Upper lobe of right lung (tissue), 1 donor: ENCODE results near the gene ITPRIP. TPM values are rescaled to one million over a fixed set of nuclear protein-coding genes. Genes with fewer than 3 reads are reported as not detected.

Experiments
- ATAC-seq: fragments of 200-7000 bp; cut with Tn5 transposase; one replicate; pipeline ENCODE4 v1.9.1; 2020; ENCODE audit warnings: mild to moderate bottlenecking, moderate library complexity
- DNase-seq: peaks from one replicate; pipeline ENCODE4 v3.0.0-alpha.2; 2020
- H3K27ac ChIP-seq: fragments of 200-600 bp; one replicate; pipeline ENCODE4 v1.8.0; 2022
- H3K27me3 ChIP-seq: fragments of 200-600 bp; one replicate; pipeline ENCODE4 v1.8.0; 2022; ENCODE audit warnings: mild to moderate bottlenecking
- H3K36me3 ChIP-seq: fragments of 200-600 bp; one replicate; pipeline ENCODE4 v1.8.0; 2022
- H3K4me1 ChIP-seq: fragments of 200-600 bp; one replicate; pipeline ENCODE4 v1.8.0; 2022
- H3K4me3 ChIP-seq: fragments of 200-600 bp; one replicate; pipeline ENCODE4 v1.8.0; 2022; ENCODE audit warnings: mild to moderate bottlenecking
- H3K9me3 ChIP-seq: fragments of 200-600 bp; one replicate; pipeline ENCODE4 v1.8.0; 2022
- intact Hi-C: fragments of 100-400 bp; cut with DNase I; formaldehyde crosslinking; loops from one replicate; pipeline ENCODE4 v1.11.0; 2022
- total RNA-seq: library from RNA; stranded (reverse); fragmentation: NEBNext Ultra II Directional; extraction: Animal tissue kit (Norgen Biotek cat#: 25700); gene quantifications from one replicate; pipeline ENCODE4 v1.2.1, GENCODE V29; 2021
- TF ChIP-seq, protein P1 (sequence below): fragments of 200-600 bp; IDR thresholded peaks from one replicate; pipeline ENCODE4 v1.8.0; 2022; ENCODE audit warnings: antibody characterized with exemption
- donor health status: DM: no; HTN: yes; CAD: no; lungs with severe emphysema.

The ITPRIP gene
- total RNA-seq, 1 donor from 2014 or later, result 34.4 TPM

DNA sequence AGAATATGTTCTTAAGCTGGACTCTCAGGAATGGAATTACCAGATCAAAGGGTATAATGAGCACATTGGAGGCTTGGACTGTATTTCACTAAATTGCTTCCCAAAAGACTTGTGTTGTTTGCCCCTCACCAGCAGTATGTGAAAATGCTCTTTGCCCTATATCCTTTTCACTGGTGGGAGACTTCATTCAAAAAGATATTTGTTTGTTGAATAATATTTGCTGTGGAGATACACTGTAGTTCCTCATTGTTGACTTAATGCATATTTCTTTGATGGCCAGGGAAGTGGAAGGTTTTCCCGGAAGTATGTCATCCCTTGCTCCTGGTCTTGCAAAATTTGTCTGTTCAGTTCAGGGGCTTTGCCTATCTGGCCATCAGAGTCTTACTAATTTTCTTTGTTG lies 49.9 kb downstream of the ITPRIP start:
- ATAC-seq (no peak), DNase-seq (no peak)
- H3K36me3 ChIP-seq, result no peaks in the 10 kb centered on the region
- no peak overlapping the region for H3K27ac ChIP-seq
- H3K4me1 ChIP-seq, result peaks cover 3% of the 10 kb centered on the region
- H3K4me3 ChIP-seq, result no peak overlapping the region
- H3K9me3 ChIP-seq, result no peaks in the 10 kb centered on the region
- intact Hi-C loops, result no loop called here
- no peaks in the 10 kb centered on the region for H3K27me3 ChIP-seq
- TF ChIP-seq, protein P1, sequence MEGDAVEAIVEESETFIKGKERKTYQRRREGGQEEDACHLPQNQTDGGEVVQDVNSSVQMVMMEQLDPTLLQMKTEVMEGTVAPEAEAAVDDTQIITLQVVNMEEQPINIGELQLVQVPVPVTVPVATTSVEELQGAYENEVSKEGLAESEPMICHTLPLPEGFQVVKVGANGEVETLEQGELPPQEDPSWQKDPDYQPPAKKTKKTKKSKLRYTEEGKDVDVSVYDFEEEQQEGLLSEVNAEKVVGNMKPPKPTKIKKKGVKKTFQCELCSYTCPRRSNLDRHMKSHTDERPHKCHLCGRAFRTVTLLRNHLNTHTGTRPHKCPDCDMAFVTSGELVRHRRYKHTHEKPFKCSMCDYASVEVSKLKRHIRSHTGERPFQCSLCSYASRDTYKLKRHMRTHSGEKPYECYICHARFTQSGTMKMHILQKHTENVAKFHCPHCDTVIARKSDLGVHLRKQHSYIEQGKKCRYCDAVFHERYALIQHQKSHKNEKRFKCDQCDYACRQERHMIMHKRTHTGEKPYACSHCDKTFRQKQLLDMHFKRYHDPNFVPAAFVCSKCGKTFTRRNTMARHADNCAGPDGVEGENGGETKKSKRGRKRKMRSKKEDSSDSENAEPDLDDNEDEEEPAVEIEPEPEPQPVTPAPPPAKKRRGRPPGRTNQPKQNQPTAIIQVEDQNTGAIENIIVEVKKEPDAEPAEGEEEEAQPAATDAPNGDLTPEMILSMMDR, result no peak

DNA sequence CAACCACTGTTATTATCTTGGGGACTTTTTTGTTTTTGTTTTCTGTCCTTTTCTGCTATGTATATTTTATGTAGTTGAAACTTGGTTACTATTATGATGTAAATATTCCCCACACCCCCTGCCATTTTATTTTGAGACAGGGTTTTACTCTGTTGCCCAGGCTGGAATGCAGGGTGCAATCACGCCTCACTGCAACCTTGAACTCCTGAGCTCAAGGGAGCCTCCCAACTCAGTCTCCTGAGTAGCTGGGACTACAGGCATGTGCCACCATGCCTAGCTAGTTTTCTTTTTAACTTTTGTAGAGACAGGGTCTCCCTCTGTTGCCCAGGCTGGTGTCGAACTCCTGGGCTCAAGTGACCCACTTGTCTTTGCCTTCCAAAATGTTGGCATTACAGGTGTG lies 51.3 kb downstream of the ITPRIP start:
- H3K27me3 ChIP-seq, result no peaks in the 10 kb centered on the region
- no peak overlapping the region for H3K27ac ChIP-seq
- H3K4me3 ChIP-seq, result no peak overlapping the region
- TF ChIP-seq, protein P1, result no peak
- H3K36me3 ChIP-seq, result no peaks in the 10 kb centered on the region
- intact Hi-C loops, result no loop called here
- peaks cover 3% of the 10 kb centered on the region for H3K4me1 ChIP-seq
- no peaks in the 10 kb centered on the region for H3K9me3 ChIP-seq
- ATAC-seq (no peak), DNase-seq (no peak)

DNA sequence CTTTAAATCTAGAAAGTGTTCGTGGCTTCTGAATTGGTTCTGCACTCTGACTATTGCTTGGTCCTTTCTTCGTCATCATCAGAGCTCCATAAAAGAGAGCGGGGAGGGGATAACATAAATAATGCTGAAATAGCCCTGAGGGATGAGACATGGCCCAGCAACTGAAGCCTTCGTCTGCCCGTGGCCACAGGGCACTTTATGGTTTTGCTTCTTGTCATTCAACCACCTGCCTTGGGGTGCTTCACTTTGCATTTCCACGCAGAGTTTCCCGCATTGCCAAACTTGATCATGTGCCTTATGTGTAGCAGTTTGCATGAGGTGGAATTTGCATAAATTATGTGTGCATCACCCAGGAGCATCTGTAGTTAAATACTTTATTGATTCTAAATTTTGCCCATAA lies 53.4 kb downstream of the ITPRIP start:
- Histone ChIP-seq H3K9me3 (no peaks in the 10 kb centered on the region), H3K36me3 (no peaks in the 10 kb centered on the region), H3K27ac (no peak overlapping the region), H3K27me3 (no peaks in the 10 kb centered on the region), H3K4me3 (no peak overlapping the region), H3K4me1 (no peaks in the 10 kb centered on the region)
- intact Hi-C loops, result no loop called here
- DNase-seq (no peak), ATAC-seq (no peak)
- TF ChIP-seq, protein P1, result no peak

DNA sequence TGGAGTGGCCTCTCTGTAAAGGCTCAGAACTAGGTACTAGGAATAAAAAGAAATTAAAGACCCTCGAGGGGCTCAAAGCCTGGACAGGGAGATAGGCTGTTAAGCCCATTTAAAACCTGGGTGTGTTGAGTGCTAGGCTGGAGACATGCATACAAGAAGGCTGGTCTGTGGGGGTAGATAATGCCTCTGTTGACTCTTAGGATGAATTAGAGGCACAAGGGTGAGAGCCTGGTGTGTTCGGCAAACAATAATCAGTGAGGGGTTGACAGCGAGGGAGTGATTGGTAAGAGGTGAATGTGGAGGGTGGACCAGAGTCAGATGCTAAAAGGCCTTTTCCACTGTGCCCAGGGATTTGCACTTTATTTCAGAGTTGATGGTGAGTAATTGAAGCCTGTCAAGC lies 56.6 kb downstream of the ITPRIP start:
- DNase-seq (no peak), ATAC-seq (no peak)
- intact Hi-C loops, result no loop called here
- no peaks in the 10 kb centered on the region for H3K27me3 ChIP-seq
- H3K27ac ChIP-seq, result no peak overlapping the region
- H3K9me3 ChIP-seq, result no peaks in the 10 kb centered on the region
- TF ChIP-seq, protein P1, result no peak
- no peaks in the 10 kb centered on the region for H3K4me1 ChIP-seq
- H3K36me3 ChIP-seq, result no peaks in the 10 kb centered on the region
- H3K4me3 ChIP-seq, result no peak overlapping the region

DNA sequence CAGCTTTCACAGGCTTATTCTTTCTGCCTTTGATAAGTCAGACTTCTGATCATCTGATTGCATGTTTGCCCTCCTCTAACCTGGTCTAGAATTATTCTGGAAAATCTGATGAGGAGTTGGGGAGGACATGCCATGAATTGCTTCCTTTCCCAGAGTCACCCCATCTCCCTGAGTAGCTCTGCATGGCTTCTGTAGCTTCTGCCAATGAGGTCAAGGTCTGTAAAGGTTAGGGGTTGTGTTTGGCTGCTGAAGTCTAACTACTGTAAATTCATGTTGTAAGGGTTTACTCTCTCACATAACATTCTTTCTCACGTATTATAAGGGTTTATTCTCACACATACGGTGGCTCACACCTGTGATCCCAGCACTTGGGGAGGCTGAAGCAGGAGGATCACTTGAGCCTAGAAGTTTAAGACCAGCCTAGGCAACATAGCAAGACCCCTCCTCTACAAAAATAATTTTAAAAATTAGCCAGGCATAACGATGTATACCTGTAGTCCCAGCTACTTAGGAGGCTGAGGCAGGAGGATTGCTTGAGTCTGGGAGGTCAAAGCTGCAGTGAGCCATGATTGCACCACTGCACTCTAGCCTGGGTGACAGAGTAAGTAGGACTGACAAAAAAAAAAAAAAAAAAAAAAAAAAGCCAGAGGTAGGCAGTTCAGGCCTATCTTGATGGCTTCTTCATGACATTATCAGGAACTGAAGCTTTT lies 58.6 kb downstream of the ITPRIP start:
- H3K4me1 ChIP-seq, result no peaks in the 10 kb centered on the region
- intact Hi-C loops, result no loop called here
- H3K4me3 ChIP-seq, result no peak overlapping the region
- no peak for DNase-seq
- no peak overlapping the region for H3K27ac ChIP-seq
- ATAC-seq, result no peak
- no peaks in the 10 kb centered on the region for H3K27me3 ChIP-seq
- no peaks in the 10 kb centered on the region for H3K9me3 ChIP-seq
- TF ChIP-seq, protein P1, result no peak
- no peaks in the 10 kb centered on the region for H3K36me3 ChIP-seq

DNA sequence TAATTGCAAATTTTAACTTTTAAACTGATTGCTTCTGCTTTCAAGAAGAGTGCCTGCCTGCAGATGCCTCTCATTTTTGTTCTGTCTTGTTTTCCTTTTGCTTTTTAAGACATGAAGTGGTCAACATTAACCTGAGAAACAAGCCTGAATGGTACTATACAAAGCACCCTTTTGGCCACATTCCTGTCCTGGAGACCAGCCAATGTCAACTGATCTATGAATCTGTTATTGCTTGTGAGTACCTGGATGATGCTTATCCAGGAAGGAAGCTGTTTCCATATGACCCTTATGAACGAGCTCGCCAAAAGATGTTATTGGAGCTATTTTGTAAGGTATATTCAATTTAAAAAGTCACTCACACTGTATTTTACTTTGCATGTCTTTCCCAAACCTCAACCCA lies 60.5 kb downstream of the ITPRIP start:
- ATAC-seq, result no peak
- no peak for DNase-seq

More for the DNA sequence above, 60.5 kb downstream of the ITPRIP start:
- Histone ChIP-seq H3K27me3 (no peaks in the 10 kb centered on the region), H3K36me3 (no peaks in the 10 kb centered on the region), H3K9me3 (no peaks in the 10 kb centered on the region), H3K4me3 (no peak overlapping the region), H3K27ac (no peak overlapping the region), H3K4me1 (no peaks in the 10 kb centered on the region)
- TF ChIP-seq, protein P1, result no peak
- intact Hi-C loops, result no loop called here
